GM18526 (cell line): ENCODE results near the gene ATP5F1B.

ENCODE experiments used
- POLR2A ChIP-seq: IDR thresholded peaks from 3 replicates; pipeline ENCODE4 v1.6.1; 2011; ENCODE audit not compliant: insufficient read length; ENCODE audit errors: extremely low read depth

ATP5F1B gene

DNA sequence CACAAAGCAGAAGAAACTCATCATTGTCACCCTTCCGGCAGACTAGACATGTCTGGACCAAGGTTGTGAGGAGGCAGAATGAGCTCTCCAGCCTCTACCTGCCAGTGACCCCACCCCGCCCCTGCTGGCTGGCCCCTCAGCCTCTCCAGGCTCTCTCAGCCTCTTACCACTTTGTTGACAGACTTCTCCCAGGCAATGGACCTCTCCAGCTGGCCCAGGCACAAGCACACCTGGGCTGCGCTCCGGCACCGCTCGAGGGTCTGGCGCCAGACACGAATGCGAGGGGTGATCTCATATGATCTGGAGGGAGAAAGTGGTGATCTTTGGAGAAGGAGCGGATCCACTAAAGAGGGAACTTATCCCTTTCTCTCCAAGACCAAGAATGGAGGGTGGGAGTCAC, 46.0 kb downstream of the ATP5F1B start:
- TF ChIP-seq POLR2A: no peak

DNA sequence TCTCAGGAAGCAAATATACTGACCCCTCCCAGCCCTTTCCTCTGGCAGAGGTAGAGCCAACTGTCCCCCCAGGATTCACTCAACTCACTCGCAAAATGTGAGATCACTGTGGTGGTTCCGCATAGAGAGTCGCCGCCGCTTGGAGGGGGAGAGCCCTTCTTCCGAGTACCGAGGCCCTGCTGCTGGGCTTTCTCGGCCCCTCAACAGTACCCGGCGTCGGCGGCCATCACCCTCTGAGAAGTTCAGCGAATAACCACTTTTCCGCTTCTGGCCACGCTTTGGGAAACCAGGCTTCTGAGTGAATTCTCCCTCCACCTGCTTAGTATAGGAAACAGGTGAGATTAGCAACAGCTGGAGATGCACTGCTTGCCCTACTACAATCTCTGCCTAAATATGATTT, 46.7 kb downstream of the ATP5F1B start:
- TF ChIP-seq POLR2A: no peak

DNA sequence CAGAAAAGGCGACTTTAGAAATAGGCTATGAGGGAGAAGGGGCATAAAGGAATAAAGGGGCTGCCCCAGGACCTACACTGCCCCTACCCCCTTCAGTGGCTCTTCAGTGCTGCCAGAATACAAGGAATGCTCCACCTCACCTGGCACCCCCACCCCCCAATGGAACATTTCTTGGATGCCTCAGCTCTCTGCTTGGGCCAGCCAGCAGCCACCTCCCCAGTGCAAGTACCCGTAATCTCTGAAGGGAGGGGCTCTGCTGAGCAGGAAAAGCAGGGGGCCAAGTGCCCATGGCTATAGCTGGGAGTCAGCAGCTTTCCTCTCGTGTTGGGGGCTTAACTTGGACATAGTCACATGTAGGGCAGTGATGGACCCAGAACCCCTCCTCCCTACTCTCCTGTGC, 49.0 kb downstream of the ATP5F1B start:
- TF ChIP-seq POLR2A: no peak

DNA sequence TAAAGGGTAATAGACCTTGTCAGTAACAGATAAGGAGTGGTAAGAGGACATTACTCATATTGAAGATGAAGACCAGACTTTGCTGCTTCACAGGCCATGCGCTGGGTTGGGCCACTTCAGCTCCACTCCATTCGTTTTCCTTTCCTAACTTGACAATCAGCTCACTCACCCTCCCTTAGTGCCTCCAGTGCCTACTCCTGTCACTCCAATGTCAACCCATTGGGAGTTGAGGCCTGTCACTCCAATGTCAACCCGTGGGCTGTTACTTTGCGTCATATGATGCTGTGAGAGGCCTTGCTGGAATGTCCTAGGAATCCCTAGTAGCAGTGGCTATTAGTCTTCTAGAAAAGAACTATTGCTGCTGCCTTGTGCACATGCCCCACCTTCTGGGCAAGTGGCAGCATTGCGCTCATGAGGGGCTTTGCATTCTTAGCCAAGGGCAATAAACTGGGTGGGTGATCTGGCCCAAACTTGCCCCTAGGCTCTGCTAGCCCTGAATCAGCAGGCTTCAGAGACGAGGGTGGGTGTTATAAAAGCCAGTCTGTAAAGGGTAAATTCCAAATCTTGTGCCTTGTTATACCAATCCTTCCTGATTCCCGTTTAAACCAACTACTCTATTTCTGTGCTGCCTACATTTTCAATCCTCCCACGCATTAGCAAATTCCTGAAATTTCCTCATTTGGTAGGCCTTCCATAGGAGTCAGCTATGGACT, 51.7 kb downstream of the ATP5F1B start:
- no peak for TF ChIP-seq POLR2A

DNA sequence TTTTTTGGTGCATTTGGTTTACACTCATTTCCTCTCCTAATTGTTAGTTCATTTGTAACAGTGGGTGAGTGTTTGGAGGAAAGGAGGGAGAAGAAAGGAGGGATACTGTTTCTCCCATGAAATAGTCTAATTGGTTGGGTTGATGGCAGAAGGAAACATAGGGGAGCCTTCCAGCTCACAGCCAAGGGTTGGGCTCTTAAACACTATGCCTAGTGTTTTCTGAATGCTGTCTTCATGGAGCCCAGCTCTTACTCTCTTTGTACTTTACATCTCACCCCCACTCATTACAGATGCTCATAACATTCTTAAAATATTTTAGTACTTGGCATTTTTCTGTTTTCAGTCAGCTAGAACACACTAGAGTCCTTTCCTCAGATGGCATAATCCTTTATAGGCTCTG, 53.8 kb downstream of the ATP5F1B start:
- TF ChIP-seq POLR2A: no peak

DNA sequence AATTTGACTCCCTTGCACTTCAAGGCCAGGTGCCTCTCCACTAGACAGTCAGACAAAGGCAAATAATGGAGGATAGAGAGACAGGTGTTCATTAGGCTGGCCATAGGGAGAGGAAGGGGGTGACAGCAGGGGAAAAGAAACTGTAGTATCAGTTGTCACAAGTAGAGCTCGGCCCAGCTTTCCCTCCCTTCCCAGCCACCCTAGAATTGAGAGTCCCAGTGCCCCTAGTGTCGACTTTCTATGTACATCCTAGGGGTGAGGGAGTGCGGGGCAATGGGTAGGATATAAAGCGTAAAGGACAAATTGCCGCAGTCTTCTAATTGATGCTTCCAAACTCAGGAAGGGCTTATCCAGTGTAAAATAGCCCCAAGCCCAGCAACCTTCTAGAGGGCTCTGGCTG, 54.7 kb downstream of the ATP5F1B start:
- no peak for TF ChIP-seq POLR2A

DNA sequence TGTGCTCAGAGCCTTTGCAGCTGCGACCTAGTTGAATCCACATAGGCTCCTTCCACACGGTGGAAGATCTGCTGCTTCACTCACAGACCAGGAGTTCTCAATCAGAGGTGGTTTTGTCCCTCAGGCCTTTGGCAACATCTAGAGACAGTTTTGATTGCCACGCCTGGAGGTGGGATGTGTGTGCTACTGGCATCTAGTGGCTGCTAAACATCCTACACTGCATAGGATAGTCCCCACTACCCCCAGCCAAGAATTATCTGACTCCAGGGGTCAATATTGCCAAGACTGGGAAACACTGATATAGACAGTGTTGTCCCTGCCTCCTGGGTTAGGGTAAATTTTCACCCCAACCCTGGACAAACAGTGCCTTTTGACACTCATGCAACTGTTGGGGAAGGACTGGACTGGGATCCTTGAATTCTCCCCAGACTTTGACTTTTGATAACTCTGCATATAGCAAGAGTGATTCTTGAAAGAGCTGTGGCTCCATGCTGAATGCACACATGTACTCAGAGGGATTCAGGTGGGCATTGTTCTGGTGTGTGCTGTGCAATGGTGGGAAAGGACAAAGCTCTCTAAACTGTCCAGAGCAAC, 55.5 kb downstream of the ATP5F1B start:
- TF ChIP-seq POLR2A: no peak

DNA sequence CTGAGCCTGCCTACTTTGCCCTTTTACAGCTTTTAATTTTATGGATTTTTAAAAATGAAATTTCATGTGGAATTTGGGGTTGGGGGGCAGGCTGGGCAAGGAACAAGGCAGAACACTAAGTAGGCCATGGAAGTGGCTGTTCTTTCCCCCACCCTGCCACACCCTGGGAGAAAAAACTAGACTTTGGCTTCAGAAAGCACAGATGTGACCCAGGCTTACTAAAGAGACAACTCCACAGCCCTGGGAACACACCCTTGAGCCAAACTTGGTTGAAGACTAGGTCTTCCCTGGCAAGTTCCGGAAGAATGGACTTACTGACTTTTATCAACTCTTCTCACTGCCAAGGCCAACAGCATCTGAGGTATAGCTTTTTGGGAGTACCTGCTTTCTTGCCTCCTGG, 56.0 kb downstream of the ATP5F1B start:
- no peak for TF ChIP-seq POLR2A
